HG03095 (cell line): Measurements from ENCODE around the gene FNDC4.

Source experiments
- ATAC-seq: cut with Tn5 transposase; IDR thresholded peaks from one replicate; pipeline ENCODE4 v1.9.1; 2021; ENCODE audit warnings: moderate library complexity; ENCODE audit not compliant: unreplicated experiment

The FNDC4 gene

GRCh38 chr2:27494284-27494943, 586 bp downstream of the FNDC4 start:
- ATAC-seq = no peak

DNA sequence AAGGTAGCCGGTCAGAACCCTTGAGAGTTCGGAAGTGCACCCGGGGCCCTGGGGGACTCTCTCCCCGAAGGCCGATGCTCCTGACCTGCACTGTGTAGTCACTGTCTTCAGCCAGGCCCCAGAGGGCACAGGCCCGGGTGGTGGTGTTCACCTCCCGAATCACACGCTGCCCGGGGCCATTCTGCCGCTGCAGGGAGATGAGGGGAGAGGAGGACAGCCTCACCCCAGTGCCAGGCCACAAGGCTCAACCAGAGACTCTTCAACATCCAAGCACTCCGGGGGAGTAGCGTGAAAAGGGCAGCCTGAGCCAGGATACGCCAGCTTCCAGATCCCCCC, 1.1 kb downstream of the FNDC4 start:
- no peak for ATAC-seq

- ATAC-seq = no peak
Observed at GRCh38 chr2:27492557-27492956, 2.4 kb downstream of the FNDC4 start.

DNA sequence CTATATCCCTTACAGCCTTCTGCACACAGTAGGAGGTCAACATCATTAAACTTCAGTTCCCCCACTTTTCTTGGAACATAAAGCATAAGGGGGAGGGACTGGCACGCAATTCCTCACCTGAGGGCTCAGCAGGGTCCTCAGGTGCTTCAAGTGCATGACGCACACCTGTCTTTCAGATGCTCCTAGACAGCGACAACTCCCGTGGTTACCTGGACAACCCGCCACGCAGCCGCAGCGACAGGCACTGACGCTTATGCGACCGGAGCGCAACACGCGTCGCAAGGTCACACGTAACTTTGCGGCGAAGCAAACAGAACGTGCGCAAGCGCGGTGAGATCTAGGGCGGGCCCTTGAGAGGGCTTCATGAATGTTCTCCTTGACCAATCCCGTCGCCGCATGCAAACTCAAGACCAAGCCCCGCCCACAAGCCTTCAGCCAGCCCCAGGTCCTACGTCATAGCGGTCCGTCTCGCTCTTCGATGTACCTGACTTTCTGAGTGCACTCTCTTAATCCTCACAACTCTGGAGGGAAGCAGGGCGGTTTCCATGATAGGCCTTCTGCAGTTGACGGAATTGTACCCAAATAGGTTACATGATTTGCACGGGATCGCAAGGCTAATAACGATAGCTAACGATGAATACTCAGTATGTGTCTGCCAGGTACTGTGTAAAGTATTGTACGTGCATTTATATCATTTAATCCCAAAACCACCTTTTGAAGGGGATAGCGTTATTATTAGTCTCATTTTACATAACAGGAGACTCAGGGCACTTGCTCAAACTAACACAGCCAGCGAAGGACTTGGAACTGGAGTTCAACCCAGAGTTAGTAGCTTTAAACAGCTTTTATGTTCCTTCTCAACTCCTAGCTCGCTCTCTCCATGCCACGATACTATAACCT, 5.3 kb downstream of the FNDC4 start, which contains the start of gene IFT172:
TSS of gene IFT172 (minus strand) at position 246 of the 900 bp plus-strand sequence. CDS start at position 156, 90 bp downstream.
- ATAC-seq = peak; percentile 95

DNA sequence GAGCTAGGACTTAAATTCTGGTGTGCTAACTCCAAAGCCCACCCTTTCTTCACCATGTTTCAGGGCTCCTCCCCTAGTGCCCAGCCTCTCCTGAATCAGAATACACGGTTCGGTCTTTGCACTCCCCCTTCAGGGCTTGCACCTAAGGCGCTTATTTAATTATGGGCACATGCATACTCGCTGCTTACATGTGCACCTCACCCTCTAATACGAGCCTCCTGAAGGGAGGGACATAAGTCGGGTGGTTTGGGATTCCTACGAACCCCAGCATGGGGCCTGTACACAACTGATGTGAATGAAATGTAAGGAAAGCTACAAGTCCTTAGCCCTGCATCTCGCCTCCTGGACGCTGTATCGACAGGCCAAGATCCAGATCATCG, 5.9 kb downstream of the FNDC4 start:
- no peak for ATAC-seq

DNA sequence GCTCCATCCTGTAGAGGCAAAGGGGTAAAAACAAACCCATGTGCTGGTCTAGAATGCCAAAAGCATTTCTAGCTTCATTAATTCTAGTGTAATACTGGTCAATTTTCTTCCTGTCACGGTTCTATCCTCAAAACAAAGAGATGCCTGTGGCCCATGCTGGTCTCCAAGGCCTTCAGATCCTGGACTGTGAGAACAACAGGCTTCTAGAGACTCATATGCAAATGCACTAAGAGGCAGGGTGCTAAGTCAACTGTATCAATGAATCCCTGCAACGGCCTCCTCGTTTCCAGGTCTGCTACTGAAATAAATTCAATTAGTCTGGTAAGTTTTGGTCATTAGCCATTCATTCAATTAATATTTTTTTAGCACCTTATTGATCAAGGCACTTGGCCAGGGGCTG, 9.5 kb downstream of the FNDC4 start:
- ATAC-seq = no peak

DNA sequence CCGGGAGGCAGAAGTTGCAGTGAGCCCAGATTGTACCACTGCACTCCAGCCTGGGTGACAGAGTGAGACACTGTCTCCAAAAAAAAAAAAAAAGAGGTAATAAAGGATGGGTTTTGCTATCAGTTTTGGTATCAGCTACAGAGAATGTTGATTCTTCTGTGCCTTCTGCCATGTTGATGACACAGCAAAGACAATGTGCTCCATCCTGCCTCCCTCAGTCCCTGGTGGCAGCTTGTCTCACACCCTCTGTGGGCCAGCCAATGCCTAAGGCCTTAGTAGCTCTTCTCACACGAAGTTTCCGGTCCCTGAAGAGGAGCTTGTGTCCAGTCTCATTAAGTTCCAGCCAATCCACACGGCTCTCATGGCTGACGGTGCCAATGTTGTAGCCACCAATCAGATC, 23.0 kb downstream of the FNDC4 start:
- no peak for ATAC-seq

DNA sequence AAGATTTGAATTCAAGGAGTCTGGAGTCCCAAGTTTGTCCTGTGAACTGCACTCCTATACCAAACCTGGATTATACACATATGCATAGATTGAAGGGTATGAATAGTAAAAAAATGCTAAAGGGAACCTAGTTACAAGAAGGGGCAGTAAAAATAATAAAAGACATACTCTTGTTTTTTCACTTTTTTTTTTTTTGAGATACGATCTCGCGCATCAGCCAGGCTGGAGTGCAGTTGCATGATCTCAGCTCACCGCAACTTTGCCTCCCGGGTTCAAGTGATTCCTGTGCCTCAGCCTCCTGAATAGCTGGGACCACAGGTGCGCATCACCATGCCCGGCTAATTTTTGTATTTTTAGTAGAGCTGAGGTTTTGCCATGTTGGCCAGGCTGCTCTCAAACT, 30.6 kb downstream of the FNDC4 start:
- no peak for ATAC-seq

GRCh38 chr2:27461118-27461517, 33.9 kb downstream of the FNDC4 start:
- ATAC-seq = no peak

DNA sequence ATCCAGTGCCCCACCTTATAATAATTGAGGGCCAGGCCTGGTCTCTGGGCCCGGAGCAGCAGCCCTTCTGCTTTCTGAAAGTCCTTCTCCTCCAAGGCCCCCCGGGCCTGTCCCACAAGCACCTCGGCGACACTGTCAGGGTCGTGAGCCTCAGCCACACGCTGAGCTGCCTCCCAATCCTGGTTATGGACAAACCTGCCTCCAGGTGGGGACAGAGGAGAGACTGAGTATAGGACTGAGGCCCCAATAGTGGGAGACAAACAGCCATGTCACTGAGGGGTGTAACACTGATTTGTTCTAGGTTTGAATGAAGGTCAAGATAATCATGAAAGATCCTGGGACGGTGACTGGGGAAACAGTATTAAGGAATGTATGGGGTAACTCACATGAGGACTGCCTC, 41.0 kb downstream of the FNDC4 start:
- ATAC-seq = no peak

DNA sequence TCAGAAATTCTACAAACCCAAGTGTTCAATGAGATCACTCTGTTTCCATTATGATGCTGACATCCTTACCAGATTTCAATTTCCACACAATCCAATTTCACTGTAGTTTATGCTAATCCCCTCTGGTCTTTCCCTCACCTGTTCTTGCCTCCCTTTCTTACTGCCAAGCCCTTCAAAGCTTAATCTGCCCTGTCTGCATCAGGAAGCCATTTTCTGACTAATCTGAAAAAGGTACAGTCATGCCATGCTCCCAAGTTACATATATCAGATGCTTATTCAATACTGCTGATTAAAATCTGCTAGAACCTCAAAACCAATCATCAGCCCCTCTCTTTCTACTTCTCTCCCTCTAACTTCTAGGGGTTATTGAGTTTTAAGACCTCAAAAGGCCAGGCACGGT, 43.9 kb downstream of the FNDC4 start:
- no peak for ATAC-seq

DNA sequence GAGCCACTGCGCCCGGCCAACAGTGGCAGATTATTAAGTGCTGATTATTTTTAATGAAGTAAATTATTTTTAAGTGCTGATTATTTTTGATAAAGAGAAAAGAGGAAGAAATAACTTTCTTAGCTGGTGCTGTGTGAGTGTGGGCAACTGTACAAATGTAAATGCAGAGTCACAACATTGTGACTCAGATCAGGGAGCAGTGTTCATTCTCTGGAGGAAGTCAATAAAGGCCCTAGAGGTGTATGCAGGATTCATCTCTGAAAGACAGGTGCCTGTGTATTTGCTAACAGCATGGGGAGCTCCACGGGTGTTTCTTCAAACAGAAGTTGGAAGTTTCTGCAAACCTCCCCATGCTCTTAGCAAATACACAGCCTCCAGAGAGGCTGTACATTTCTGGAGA, 46.6 kb downstream of the FNDC4 start:
- no peak for ATAC-seq

DNA sequence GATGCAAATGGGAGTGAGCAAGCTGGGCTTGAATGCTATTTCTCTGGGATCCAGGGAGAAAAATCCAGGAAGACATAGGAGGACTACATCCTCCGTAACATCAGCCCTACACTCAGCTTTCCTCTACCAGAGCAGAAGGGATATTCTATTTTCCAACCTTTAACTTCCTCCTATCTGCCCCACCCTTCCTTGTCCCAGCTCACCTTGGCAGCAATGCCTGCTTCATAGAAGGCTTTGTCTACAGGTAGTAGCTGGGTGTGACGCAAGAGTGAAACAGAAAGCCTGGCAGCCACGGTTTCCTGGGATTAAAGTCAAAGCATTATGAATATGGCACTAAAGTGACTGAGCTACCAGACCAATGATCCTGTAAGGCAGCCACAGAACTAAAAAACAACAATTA, 48.9 kb downstream of the FNDC4 start:
- no peak for ATAC-seq

DNA sequence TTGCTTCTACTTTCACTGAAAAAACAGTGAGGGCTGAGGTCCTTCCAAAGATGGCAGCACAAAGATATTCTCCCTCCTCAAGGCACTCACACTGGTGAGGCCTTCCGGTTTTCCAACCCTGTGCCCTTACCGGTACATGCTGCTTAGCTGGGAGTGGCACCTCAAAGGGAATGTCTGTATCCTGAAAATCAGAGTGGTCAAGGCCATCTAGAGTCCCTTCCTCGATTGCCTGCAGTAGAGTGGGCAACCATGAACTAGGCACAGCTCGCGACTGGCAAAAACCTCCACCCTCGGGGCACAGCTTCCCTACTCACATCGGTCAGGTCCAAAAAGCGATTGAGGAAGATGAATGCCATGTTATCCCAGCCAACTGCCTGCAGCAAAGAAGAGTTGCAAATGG, 49.4 kb downstream of the FNDC4 start:
- no peak for ATAC-seq

DNA sequence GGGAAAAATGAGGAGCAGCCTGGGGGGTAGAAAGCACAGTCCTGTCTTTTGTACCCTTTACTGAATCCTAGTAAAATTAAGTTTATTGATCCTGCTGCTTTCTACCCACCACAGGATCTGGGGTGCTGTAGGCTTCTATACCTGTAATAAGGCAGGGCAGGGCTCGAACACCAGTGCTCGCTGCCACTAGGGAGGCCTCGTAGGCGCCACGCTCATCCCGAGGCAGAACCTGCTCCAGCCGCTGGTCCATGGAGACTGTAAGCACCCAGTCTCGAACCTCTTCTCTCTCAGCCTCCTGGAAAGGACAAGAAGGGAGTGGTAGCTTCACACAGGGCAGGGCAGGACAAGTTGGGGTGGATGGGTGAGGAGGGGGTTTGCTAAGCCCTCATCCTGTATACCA, 49.8 kb downstream of the FNDC4 start:
- ATAC-seq = no peak

DNA sequence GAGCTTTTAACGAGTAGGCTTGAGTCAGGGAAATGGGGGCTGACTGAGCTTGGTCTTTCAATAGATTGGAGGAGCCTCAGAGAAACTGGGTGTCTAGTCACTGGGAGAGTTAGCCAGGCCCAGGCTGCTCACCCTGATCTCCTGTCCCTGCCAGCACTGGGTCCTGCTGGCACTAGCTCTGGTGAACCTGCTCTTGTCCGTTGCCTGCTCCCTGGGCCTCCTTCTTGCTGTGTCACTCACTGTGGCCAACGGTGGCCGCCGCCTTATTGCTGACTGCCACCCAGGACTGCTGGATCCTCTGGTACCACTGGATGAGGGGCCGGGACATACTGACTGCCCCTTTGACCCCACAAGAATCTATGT, 52.1 kb downstream of the FNDC4 start:
- ATAC-seq = no peak

DNA sequence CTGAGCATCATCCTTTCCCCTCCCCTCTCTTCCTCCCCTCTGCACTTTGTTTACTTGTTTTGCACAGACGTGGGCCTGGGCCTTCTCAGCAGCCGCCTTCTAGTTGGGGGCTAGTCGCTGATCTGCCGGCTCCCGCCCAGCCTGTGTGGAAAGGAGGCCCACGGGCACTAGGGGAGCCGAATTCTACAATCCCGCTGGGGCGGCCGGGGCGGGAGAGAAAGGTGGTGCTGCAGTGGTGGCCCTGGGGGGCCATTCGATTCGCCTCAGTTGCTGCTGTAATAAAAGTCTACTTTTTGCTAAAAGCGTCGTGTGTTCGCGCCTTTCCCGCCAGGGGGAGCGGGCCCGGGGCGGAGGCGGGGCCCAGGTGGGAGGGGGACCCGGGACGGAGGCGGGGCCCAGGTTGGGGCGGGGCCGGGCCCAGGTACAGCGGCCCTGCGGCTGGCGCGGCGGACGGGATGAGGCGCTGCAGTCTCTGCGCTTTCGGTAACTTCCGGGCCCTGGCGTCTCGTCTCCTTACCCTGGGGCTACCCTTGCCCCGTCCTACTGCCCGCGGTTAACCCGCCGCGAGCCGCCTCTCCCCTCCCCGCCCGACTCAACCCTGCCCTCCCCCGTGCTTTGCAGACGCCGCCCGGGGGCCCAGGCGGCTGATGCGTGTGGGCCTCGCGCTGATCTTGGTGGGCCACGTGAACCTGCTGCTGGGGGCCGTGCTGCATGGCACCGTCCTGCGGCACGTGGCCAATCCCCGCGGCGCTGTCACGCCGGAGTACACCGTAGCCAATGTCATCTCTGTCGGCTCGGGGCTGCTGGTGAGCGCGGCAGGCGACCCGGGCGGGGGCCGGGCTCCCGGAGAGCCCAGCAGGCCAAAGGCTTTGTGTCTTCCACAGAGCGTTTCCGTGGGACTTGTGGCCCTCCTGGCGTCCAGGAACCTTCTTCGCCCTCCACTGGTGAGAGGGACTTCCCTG, 52.8 kb downstream of the FNDC4 start, which contains the start of gene KRTCAP3:
TSS of gene KRTCAP3 (plus strand) at position 424 of the 962 bp plus-strand sequence. CDS start at position 456, 32 bp downstream.
- ATAC-seq = no peak
